Neural cell (in vitro differentiated cells): ENCODE data around the gene CELF4. TPM values are rescaled to one million over a fixed set of nuclear protein-coding genes. Genes with fewer than 3 reads are reported as not detected.

ENCODE experiments used
- H2AFZ ChIP-seq: fragments of 200-600, 300-800 bp; sonication (generic), shearing (Covaris generic); 2 replicates; pipeline ENCODE4 v1.6.0; 2014; ENCODE audit warnings: low read depth, mild to moderate bottlenecking, antibody characterized with exemption, low read length, moderate library complexity
- H3F3A ChIP-seq: fragments of 200-600 bp; shearing (Covaris generic); 2 replicates; pipeline ENCODE4 v1.6.1; 2016; ENCODE audit warnings: mild to moderate bottlenecking, moderate library complexity, mixed read lengths, antibody characterized with exemption, low read length; ENCODE audit not compliant: insufficient read depth, poor library complexity, severe bottlenecking
- H3K27ac ChIP-seq: fragments of 200-600, 300-800 bp; sonication (generic), shearing (Covaris generic); 2 replicates; pipeline ENCODE4 v1.5.1; 2014; ENCODE audit warnings: mild to moderate bottlenecking, low read length, moderate library complexity
- H3K27me3 ChIP-seq: fragments of 300-800, 200-600 bp; sonication (generic), shearing (Covaris generic); 2 replicates; pipeline ENCODE4 v1.6.0; 2014; ENCODE audit warnings: mild to moderate bottlenecking, low read depth, low read length, moderate library complexity; ENCODE audit not compliant: insufficient read depth
- H3K36me3 ChIP-seq: fragments of 300-800, 200-600 bp; sonication (generic), shearing (Covaris generic); 2 replicates; pipeline ENCODE4 v1.5.1; 2014; ENCODE audit warnings: mild to moderate bottlenecking, antibody characterized with exemption, low read length, moderate library complexity; ENCODE audit not compliant: insufficient read depth
- H3K4me2 ChIP-seq: fragments of 300-800, 200-600 bp; sonication (generic), shearing (Covaris generic); 2 replicates; pipeline ENCODE4 v1.6.0; 2014; ENCODE audit warnings: mild to moderate bottlenecking, low read length
- H3K4me3 ChIP-seq: fragments of 300-800, 200-600 bp; sonication (generic), shearing (Covaris generic); 2 replicates; pipeline ENCODE4 v1.5.1; 2014; ENCODE audit warnings: mild to moderate bottlenecking, low read length, moderate library complexity
- H3K79me2 ChIP-seq: fragments of 200-600 bp; shearing (Covaris generic); replicated peaks from 2 replicates; pipeline ENCODE4 v1.6.0; 2014; ENCODE audit warnings: mild to moderate bottlenecking, low read length, moderate library complexity; ENCODE audit not compliant: insufficient read depth
- H3K9ac ChIP-seq: fragments of 300-800, 200-600 bp; sonication (generic), shearing (Covaris generic); 2 replicates; pipeline ENCODE4 v1.6.1; 2016; ENCODE audit warnings: mild to moderate bottlenecking, low read length, mixed read lengths
- H3K9me2 ChIP-seq: fragments of 200-600 bp; shearing (Covaris generic); 2 replicates; pipeline ENCODE4 v1.6.1; 2016; ENCODE audit warnings: mild to moderate bottlenecking, low read length, mixed read lengths; ENCODE audit not compliant: insufficient read depth
- H3K9me3 ChIP-seq: fragments of 200-600, 300-800 bp; sonication (generic), shearing (Covaris generic); 2 replicates; pipeline ENCODE4 v1.6.1; 2016; ENCODE audit warnings: mild to moderate bottlenecking, mixed run types, low read length, moderate library complexity, mixed read lengths
- H4K20me1 ChIP-seq: fragments of 200-600 bp; shearing (Covaris generic); 2 replicates; pipeline ENCODE4 v1.6.1; 2016; ENCODE audit warnings: mild to moderate bottlenecking, mixed run types; ENCODE audit not compliant: insufficient read depth
- EP300 ChIP-seq: fragments of 450-650 bp; conservative IDR thresholded peaks from 2 replicates; pipeline ENCODE4 v1.6.1; 2014; ENCODE audit warnings: antibody characterized with exemption, mild to moderate bottlenecking, moderate library complexity; ENCODE audit not compliant: poor library complexity, severe bottlenecking
- EZH2 ChIP-seq: fragments of 200-600, 300-800 bp; shearing (Covaris generic), sonication (generic); IDR thresholded peaks from 2 replicates; pipeline ENCODE4 v1.6.1; 2014; ENCODE audit warnings: antibody characterized with exemption, low read length, borderline replicate concordance, mild to moderate bottlenecking; ENCODE audit not compliant: insufficient read depth, poor library complexity, severe bottlenecking
- MXI1 ChIP-seq: fragments of 450-650 bp; conservative IDR thresholded peaks from 2 replicates; pipeline ENCODE4 v1.6.1; 2014; ENCODE audit warnings: antibody characterized with exemption, mild to moderate bottlenecking; ENCODE audit not compliant: poor library complexity, severe bottlenecking
- POLR2AphosphoS5 ChIP-seq: IDR thresholded peaks from 2 replicates; pipeline ENCODE4 v1.6.1; 2012
- RAD21 ChIP-seq: fragments of 450-650 bp; conservative IDR thresholded peaks from 2 replicates; pipeline ENCODE4 v1.6.1; 2014; ENCODE audit warnings: antibody characterized with exemption, mild to moderate bottlenecking, moderate library complexity
- SMC3 ChIP-seq: fragments of 450-650 bp; conservative IDR thresholded peaks from 2 replicates; pipeline ENCODE4 v1.6.1; 2014; ENCODE audit warnings: antibody characterized with exemption, mild to moderate bottlenecking, moderate library complexity; ENCODE audit not compliant: poor library complexity
- TAF1 ChIP-seq: IDR thresholded peaks from 2 replicates; pipeline ENCODE4 v1.6.1; 2012; ENCODE audit warnings: low read depth
- polyA plus RNA-seq: library from polyadenylated mRNA; depleted of rRNA; stranded (reverse); fragments of >200 nt; gene quantifications from 2 replicates; pipeline ENCODE4 v1.2.3, GENCODE V29; 2014
- TF ChIP-seq, protein P1 (sequence below): IDR thresholded peaks from 2 replicates; pipeline ENCODE4 v1.6.1; 2012; ENCODE audit warnings: borderline replicate concordance
- TF ChIP-seq, protein P2 (sequence below): fragments of 450-650 bp; IDR thresholded peaks from 2 replicates; pipeline ENCODE4 v1.5.1; 2014; ENCODE audit warnings: antibody characterized with exemption, mild to moderate bottlenecking, moderate library complexity; ENCODE audit not compliant: poor library complexity, severe bottlenecking

The CELF4 gene
- polyA plus RNA-seq, 1 donor from 2014 or later, result 191 TPM

GRCh38 chr18:37511721-37512298, 53.8 kb downstream of the CELF4 start:
- no peaks in the 10 kb centered on the region for H4K20me1 ChIP-seq
- H2AFZ ChIP-seq, result no peak overlapping the region
- no peaks in the 10 kb centered on the region for H3K9me3 ChIP-seq
- no peaks in the 10 kb centered on the region for H3K79me2 ChIP-seq
- TF ChIP-seq EP300 (no peak), MXI1 (no peak), POLR2AphosphoS5 (no peak), SMC3 (no peak), EZH2 (no peak)
- H3K27ac ChIP-seq, result no peak overlapping the region
- H3K9ac ChIP-seq, result no peak overlapping the region
- no peak overlapping the region for H3K4me2 ChIP-seq
- H3K36me3 ChIP-seq, result peaks cover 11% of the 10 kb centered on the region
- H3K4me3 ChIP-seq, result no peak overlapping the region
- H3F3A ChIP-seq, result no peaks in the 10 kb centered on the region
- H3K27me3 ChIP-seq, result no peaks in the 10 kb centered on the region
- no peaks in the 10 kb centered on the region for H3K9me2 ChIP-seq

GRCh38 chr18:37509600-37509999, 56.0 kb downstream of the CELF4 start:
- H3K9me3 ChIP-seq, result no peaks in the 10 kb centered on the region
- no peaks in the 10 kb centered on the region for H3K9me2 ChIP-seq
- H3K27ac ChIP-seq, result no peak overlapping the region

More at GRCh38 chr18:37509600-37509999, 56.0 kb downstream of the CELF4 start:
- Histone ChIP-seq H3K4me3 (no peak overlapping the region), H3K79me2 (no peaks in the 10 kb centered on the region), H3K27me3 (no peaks in the 10 kb centered on the region), H4K20me1 (no peaks in the 10 kb centered on the region), H3K36me3 (peaks cover 11% of the 10 kb centered on the region), H3K4me2 (no peak overlapping the region), H3K9ac (no peak overlapping the region), H3F3A (no peaks in the 10 kb centered on the region), H2AFZ (no peak overlapping the region)
- TF ChIP-seq, protein P1, sequence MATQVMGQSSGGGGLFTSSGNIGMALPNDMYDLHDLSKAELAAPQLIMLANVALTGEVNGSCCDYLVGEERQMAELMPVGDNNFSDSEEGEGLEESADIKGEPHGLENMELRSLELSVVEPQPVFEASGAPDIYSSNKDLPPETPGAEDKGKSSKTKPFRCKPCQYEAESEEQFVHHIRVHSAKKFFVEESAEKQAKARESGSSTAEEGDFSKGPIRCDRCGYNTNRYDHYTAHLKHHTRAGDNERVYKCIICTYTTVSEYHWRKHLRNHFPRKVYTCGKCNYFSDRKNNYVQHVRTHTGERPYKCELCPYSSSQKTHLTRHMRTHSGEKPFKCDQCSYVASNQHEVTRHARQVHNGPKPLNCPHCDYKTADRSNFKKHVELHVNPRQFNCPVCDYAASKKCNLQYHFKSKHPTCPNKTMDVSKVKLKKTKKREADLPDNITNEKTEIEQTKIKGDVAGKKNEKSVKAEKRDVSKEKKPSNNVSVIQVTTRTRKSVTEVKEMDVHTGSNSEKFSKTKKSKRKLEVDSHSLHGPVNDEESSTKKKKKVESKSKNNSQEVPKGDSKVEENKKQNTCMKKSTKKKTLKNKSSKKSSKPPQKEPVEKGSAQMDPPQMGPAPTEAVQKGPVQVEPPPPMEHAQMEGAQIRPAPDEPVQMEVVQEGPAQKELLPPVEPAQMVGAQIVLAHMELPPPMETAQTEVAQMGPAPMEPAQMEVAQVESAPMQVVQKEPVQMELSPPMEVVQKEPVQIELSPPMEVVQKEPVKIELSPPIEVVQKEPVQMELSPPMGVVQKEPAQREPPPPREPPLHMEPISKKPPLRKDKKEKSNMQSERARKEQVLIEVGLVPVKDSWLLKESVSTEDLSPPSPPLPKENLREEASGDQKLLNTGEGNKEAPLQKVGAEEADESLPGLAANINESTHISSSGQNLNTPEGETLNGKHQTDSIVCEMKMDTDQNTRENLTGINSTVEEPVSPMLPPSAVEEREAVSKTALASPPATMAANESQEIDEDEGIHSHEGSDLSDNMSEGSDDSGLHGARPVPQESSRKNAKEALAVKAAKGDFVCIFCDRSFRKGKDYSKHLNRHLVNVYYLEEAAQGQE, result no peak
- no peak for TF ChIP-seq EP300
- no peak for TF ChIP-seq TAF1
- no peak for TF ChIP-seq SMC3
- TF ChIP-seq, protein P2, sequence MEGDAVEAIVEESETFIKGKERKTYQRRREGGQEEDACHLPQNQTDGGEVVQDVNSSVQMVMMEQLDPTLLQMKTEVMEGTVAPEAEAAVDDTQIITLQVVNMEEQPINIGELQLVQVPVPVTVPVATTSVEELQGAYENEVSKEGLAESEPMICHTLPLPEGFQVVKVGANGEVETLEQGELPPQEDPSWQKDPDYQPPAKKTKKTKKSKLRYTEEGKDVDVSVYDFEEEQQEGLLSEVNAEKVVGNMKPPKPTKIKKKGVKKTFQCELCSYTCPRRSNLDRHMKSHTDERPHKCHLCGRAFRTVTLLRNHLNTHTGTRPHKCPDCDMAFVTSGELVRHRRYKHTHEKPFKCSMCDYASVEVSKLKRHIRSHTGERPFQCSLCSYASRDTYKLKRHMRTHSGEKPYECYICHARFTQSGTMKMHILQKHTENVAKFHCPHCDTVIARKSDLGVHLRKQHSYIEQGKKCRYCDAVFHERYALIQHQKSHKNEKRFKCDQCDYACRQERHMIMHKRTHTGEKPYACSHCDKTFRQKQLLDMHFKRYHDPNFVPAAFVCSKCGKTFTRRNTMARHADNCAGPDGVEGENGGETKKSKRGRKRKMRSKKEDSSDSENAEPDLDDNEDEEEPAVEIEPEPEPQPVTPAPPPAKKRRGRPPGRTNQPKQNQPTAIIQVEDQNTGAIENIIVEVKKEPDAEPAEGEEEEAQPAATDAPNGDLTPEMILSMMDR, result no peak
- no peak for TF ChIP-seq EZH2
- TF ChIP-seq MXI1, result no peak
- TF ChIP-seq RAD21, result no peak
